KBM-7 (cell line): ENCODE results near the gene ZNF600.
"Not testable (repeated sequence)": the region's sequence is repeated elsewhere in the genome, so short reads cannot be mapped to it uniquely, and the experiment has no call there.

ENCODE experiments used
- DNase-seq: peaks from one replicate; pipeline ENCODE4 v3.0.0-alpha.2; 2015
- in situ Hi-C: fragments of 300-500 bp; cut with MboI; formaldehyde crosslinking; loops from 2 replicates; pipeline ENCODE4 v1.14.3; 2020; ENCODE audit warnings: low sequenced_read_pairs, low pct_unique_long_range_greater_than_20kb, mixed read lengths

Gene ZNF600

GRCh38 chr19:52786464-52787354 lies at the start of gene ZNF600:
TSS of gene ZNF600 (minus strand) at chr19:52786791. CDS start at chr19:52778888, 7,903 bp downstream.
- in situ Hi-C loops, result not testable (repeated sequence)

GRCh38 chr19:52834289-52834688 lies 47.7 kb upstream of the ZNF600 start:
- in situ Hi-C loops, DNase-seq: not testable (repeated sequence)

More at GRCh38 chr19:52786464-52787354, at the start of gene ZNF600:
- not testable (repeated sequence) for DNase-seq

DNA sequence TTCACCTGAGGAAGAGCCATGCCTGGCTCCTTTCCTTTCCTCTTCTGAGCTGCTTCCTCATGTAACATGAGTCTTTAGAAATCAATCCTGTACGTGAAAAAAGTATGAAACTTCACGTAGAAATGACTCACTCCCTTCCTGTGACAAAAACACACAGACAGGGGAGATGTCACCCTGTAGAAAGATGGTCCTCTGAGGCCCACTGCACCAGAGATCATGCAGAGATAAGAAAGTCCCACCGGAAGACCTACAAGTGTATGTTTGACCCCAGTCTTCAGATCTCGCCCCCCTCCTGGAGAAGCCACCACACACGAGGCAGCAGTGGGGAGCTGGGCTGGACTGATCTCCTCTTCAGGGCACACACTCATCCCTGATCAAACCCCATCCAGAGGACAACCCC lies 47.0 kb upstream of the ZNF600 start:
- DNase-seq, in situ Hi-C loops: not testable (repeated sequence)

- in situ Hi-C loops, DNase-seq: not testable (repeated sequence)
These were observed 43.3 kb upstream of the ZNF600 start for GRCh38 chr19:52829866-52830265.

DNA sequence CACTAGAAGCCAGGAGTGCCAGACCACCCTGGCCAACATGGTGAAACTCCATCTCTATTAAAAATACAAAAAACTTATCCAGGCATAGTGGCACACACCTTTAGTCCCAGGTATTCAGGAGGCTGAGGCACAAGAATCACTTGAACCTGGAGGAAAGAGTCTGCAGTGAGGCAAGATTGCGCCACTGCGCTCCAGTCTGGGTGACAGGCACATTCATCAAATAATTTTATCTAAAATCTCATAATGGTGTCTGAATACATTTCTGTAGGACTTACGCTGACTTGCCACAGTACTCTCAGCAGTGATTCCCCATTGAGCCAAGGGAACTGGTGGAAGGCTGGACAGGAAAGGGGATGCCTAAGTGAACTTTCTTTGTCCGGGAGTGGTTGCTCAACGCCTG lies 39.2 kb upstream of the ZNF600 start:
- in situ Hi-C loops, result no loop called here
- DNase-seq, result no peak

DNA sequence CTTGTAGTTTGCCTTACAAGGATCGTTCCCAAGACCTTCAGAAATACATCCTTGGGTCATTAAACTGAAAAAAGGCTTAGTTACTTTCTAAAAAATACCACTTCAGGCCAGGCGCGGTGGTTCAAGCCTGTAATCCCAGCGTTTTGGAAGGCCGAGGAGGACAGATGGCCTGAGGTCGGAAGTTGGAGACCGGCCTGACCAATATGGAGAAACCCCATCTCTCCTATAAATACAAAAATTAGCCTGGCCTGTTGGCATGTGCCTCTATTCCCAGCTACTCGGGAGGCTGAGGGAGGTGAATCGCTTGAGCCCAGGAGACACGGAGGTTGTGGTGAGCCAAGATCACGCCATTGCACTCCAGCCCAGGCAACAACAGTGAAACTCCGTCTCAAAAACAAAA lies 37.1 kb upstream of the ZNF600 start:
- in situ Hi-C loops, result no loop called here

GRCh38 chr19:52821204-52821960 lies 34.8 kb upstream of the ZNF600 start, which contains the start of gene ZNF28:
TSS of gene ZNF28 (minus strand) at chr19:52821633. CDS start at chr19:52817958, 3,675 bp downstream.
- DNase-seq, result peak; percentile 31
- in situ Hi-C loops, result not testable (repeated sequence)

More for the DNA sequence above, 37.1 kb upstream of the ZNF600 start:
- DNase-seq, result no peak

DNA sequence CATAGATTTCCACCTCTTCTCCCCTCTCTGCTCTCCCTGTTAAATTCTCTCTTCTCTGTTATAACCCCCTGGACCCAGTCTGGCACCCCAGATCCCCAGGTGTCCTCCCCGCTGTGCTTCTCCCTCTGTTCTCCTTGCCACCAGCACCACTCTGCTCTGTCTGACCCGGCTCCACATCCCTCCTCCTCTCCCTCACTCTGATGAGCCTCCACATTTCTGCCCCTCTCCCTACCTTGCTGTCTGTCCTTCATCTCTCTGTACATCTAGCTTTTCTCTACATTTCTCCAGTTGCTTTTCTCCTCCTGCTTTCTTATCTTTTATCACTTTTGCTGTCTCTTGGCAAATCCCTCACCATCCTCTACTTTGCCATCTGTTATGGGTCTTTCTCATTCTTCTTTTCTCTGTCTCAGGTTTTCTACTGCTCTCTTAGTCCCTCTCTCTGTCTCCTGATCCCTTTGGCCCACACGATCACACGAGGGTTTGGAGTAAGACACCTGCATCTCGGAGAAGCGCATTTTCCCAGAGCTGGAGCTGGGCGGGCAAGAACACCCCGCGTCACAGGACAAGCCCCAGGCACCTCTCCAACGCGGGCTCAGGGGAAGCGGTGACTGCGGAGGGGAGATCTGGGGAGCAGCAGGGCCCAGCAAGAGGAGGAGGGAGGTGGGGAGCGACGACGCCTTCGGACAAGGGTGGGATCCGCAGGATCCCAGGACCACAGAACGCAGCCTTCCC lies 34.0 kb upstream of the ZNF600 start:
- DNase-seq, in situ Hi-C loops: not testable (repeated sequence)

DNA sequence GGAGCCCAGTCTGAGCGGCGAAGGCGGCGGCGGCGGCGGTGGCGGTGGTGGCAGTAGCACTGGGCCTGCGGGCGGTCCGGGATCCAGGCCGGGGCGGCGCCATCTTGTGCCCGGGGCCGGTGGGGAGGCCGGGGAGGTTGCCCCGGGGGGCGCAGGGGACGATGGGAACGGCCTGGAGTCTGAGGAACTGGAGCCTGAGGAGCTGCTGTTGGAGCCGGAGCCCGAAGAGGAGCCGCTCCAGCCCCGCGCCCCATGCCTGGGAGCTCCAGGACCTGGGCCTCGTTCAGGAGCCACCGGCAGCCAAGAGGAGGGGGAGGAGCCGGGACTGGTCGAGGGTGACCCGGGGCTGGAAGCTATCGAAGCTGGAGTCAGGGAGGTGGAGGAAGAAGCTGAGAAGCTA lies 23.2 kb upstream of the ZNF600 start:
- in situ Hi-C loops, result no loop called here
- no peak for DNase-seq

- in situ Hi-C loops, DNase-seq: not testable (repeated sequence)
These were observed 13.5 kb upstream of the ZNF600 start for GRCh38 chr19:52799950-52800640.

GRCh38 chr19:52789440-52789839 lies 2.8 kb upstream of the ZNF600 start:
- in situ Hi-C loops, result no loop called here
- no peak for DNase-seq

DNA sequence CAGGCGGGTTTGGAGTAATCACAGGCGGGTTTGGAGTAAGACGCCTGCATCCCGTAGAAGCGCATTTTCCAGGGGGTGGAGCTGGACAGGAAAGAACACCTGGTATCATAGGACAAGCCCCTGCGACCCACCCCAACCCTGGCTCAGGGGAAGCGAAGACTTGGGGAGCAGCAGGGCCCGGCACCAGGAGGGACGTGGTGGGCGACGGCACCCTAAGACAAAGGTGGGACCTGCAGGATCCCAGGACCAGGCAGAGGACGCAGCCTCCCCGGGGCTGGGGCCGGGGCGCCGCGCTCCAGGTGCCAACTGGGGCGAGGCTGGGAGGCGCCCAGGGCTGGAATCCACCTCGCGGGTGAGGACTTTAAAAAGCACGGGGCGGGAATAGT lies 520 bp downstream of the ZNF600 start:
- in situ Hi-C loops, result no loop called here
- no peak for DNase-seq

DNA sequence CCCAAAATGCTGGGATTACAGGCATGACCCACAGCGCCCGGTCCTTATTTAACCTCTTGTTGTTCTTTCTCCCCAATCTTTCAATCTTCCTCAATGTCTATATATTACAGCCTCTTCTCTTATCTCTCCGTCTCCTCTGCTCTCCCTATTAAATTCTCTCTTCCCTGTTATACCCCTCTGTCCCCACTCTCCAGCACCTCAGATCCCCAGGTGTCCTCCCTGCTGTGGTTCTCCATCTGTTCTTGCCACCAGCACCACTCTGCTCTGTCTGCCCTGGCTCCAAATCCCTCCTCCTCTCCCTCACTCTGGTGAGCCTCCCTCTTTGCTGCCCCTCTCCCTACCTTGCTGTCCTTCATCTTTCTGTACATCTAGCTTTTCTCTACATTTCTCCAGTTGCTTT lies 1.1 kb downstream of the ZNF600 start:
- in situ Hi-C loops, result no loop called here

DNA sequence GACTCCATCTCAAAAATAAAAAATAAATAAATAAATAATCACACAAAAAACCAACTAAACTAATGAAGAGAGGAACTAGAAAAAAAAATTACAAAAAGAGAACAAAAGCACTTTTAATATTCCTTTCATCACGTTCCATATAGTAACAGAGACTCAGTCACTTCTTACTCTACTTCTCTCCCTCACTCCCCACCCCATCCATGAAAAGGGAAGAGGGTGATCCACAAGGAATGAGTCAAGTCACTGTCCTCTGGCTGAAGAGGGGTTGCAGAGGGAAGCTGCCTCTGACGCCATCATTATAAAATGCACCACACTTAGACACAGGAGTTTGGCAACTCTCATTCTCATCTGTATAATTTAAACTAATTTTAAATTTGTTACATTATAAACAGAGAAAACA lies 3.7 kb downstream of the ZNF600 start:
- DNase-seq, in situ Hi-C loops: not testable (repeated sequence)

More for the DNA sequence above, 1.1 kb downstream of the ZNF600 start:
- no peak for DNase-seq

DNA sequence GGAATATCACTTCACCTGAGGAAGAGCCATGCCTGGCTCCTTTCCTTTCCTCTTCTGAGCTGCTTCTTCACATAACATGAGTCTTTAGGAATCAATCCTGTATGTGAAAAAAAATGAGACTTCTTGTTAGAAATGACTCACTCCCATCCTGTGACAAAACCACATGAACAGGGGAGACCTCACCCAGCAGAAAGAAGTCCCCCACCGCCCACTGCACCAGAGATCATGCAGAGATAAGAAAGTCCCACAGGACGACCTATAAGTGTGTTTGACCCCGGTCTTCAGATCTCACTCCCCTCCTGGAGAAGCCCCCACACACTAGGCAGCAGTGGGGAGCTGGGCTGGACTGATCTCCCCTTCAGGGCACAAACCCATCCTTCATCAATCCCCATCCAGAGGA lies 7.8 kb downstream of the ZNF600 start:
- no peak for DNase-seq
- in situ Hi-C loops, result no loop called here

DNA sequence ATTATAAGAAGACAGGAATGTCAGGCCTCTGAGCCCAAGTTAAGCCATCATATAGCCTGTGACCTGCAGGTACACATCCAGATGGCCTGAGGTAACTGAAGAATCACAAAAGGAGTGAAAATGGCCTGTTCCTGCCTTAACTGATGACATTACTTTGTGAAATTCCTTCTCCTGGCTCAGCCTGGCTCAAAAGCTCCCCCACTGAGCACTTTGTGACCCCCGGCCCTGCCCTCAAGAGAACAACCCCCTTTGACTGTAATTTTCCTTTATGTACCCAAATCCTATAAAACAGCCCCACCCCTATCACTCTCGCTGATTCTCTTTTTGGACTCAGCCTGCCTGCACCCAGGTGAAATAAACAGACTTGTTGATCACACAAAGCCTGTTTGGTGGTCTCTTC lies 30.1 kb downstream of the ZNF600 start:
- DNase-seq, in situ Hi-C loops: not testable (repeated sequence)

- peak; percentile 16 for DNase-seq
- in situ Hi-C loops, result no loop called here
These were observed 36.8 kb downstream of the ZNF600 start for GRCh38 chr19:52749780-52750179.

DNA sequence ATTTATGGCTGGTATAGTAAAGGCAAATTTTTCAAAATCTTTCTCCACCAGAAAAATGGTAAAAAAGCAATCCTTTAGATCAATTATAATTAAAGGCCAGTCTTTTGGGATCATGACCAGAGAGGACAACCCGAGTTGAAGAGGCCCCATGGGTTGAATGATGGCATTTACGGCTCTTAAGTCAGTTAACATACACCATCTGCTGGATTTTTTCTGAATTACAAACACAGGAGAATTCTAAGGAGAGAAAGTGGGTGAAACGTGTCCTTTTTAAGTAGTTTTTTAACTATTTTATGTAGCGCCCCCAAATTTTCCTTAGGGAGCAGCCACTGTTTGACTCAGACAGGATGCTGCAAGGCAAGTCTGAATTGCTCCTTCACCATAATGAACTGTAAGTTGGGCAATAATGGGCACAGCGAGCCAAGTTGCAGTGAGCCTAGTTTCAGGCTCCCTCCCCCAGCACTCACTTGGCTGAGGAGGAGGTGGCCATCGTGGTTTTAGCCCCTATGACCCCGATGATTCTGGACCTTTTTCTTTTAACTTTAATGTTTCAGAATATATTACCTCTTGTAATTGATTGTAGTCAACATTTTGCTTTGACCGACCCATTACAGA lies 38.1 kb downstream of the ZNF600 start:
- DNase-seq, result peak; percentile 40
- in situ Hi-C loops, result no loop called here
